NT2/D1 (cell line): ENCODE measurements around the gene ALB.

Experiments used
- DNase-seq: peaks from one replicate; pipeline ENCODE4 v3.0.0-alpha.2; 2011; ENCODE audit warnings: low read depth, low spot score
- H3K27me3 ChIP-seq: 2 replicates; pipeline ENCODE4 v1.6.0; 2011; ENCODE audit warnings: mild to moderate bottlenecking; ENCODE audit not compliant: insufficient read length, insufficient read depth
- H3K36me3 ChIP-seq: 2 replicates; pipeline ENCODE4 v1.6.1; 2011; ENCODE audit warnings: mild to moderate bottlenecking, low read length, mixed read lengths; ENCODE audit not compliant: insufficient read depth, insufficient read length
- H3K4me1 ChIP-seq: 2 replicates; pipeline ENCODE4 v1.5.1; 2011; ENCODE audit not compliant: insufficient read depth, insufficient read length
- H3K4me3 ChIP-seq: 2 replicates; pipeline ENCODE4 v1.5.1; 2011; ENCODE audit warnings: low read depth; ENCODE audit not compliant: insufficient read length
- H3K9ac ChIP-seq: 2 replicates; pipeline ENCODE4 v1.6.0; 2011; ENCODE audit warnings: low read depth; ENCODE audit not compliant: insufficient read length
- H3K9me3 ChIP-seq: 2 replicates; pipeline ENCODE4 v1.5.1; 2011; ENCODE audit warnings: mild to moderate bottlenecking, low read length; ENCODE audit not compliant: insufficient read depth
- SUZ12 ChIP-seq: IDR thresholded peaks from 2 replicates; pipeline ENCODE4 v1.6.1; 2011; ENCODE audit not compliant: insufficient read length, insufficient read depth; ENCODE audit errors: extremely low read depth
- YY1 ChIP-seq: IDR thresholded peaks from 2 replicates; pipeline ENCODE4 v1.6.1; 2011; ENCODE audit not compliant: insufficient read length, insufficient read depth
- ZNF274 ChIP-seq: IDR thresholded peaks from 2 replicates; pipeline ENCODE4 v1.6.1; 2011; ENCODE audit warnings: mild to moderate bottlenecking, low read depth, low read length

The ALB gene

GRCh38 chr4:73447671-73448070 lies 43.6 kb downstream of the ALB start:
- H3K36me3 ChIP-seq = no peaks in the 10 kb centered on the region
- no peaks in the 10 kb centered on the region for H3K4me1 ChIP-seq
- no peaks in the 10 kb centered on the region; the same call in 1 of the 2 replicates for H3K9me3 ChIP-seq
- DNase-seq = no peak
- H3K27me3 ChIP-seq = no peaks in the 10 kb centered on the region
- no peak overlapping the region for H3K4me3 ChIP-seq
- no peak overlapping the region for H3K9ac ChIP-seq
- TF ChIP-seq YY1 (no peak), ZNF274 (no peak), SUZ12 (no peak)

- H3K4me1 ChIP-seq = no peaks in the 10 kb centered on the region
- H3K9ac ChIP-seq = no peak overlapping the region
- no peaks in the 10 kb centered on the region for H3K27me3 ChIP-seq
- no peaks in the 10 kb centered on the region for H3K36me3 ChIP-seq
- no peak overlapping the region for H3K4me3 ChIP-seq
- H3K9me3 ChIP-seq = no peaks in the 10 kb centered on the region; the same call in 1 of the 2 replicates
- TF ChIP-seq SUZ12 (no peak), ZNF274 (no peak), YY1 (no peak)
- DNase-seq = no peak
Measured at GRCh38 chr4:73448448-73449203, 44.5 kb downstream of the ALB start.

- DNase-seq = no peak
- H3K36me3 ChIP-seq = no peaks in the 10 kb centered on the region
- no peaks in the 10 kb centered on the region; the same call in 1 of the 2 replicates for H3K9me3 ChIP-seq
- H3K9ac ChIP-seq = no peak overlapping the region
- H3K4me1 ChIP-seq = no peaks in the 10 kb centered on the region
- no peak for TF ChIP-seq ZNF274
- no peak for TF ChIP-seq YY1
- TF ChIP-seq SUZ12 = no peak
- no peak overlapping the region for H3K4me3 ChIP-seq
- H3K27me3 ChIP-seq = no peaks in the 10 kb centered on the region
Measured at GRCh38 chr4:73450398-73451004, 46.4 kb downstream of the ALB start.

GRCh38 chr4:73451404-73451803 lies 47.3 kb downstream of the ALB start:
- no peak for DNase-seq
- Histone ChIP-seq H3K27me3 (no peaks in the 10 kb centered on the region), H3K9me3 (no peaks in the 10 kb centered on the region; the same call in 1 of the 2 replicates), H3K9ac (no peak overlapping the region), H3K4me1 (no peaks in the 10 kb centered on the region), H3K4me3 (no peak overlapping the region), H3K36me3 (no peaks in the 10 kb centered on the region)
- TF ChIP-seq SUZ12 (no peak), ZNF274 (no peak), YY1 (no peak)

- TF ChIP-seq YY1 (no peak), ZNF274 (no peak), SUZ12 (no peak)
- H3K27me3 ChIP-seq = no peaks in the 10 kb centered on the region
- H3K4me3 ChIP-seq = no peak overlapping the region
- H3K9me3 ChIP-seq = no peaks in the 10 kb centered on the region; the same call in 1 of the 2 replicates
- no peak for DNase-seq
- no peaks in the 10 kb centered on the region for H3K36me3 ChIP-seq
- H3K4me1 ChIP-seq = no peaks in the 10 kb centered on the region
- H3K9ac ChIP-seq = no peak overlapping the region
Measured at GRCh38 chr4:73451981-73452747, 48.1 kb downstream of the ALB start.

GRCh38 chr4:73452953-73453700 lies 49.0 kb downstream of the ALB start:
- no peak for DNase-seq
- H3K27me3 ChIP-seq = no peaks in the 10 kb centered on the region
- TF ChIP-seq YY1 (no peak), SUZ12 (no peak), ZNF274 (no peak)
- no peaks in the 10 kb centered on the region for H3K4me1 ChIP-seq
- H3K9ac ChIP-seq = no peak overlapping the region
- H3K4me3 ChIP-seq = no peak overlapping the region
- H3K36me3 ChIP-seq = no peaks in the 10 kb centered on the region
- H3K9me3 ChIP-seq = no peaks in the 10 kb centered on the region; the same call in 1 of the 2 replicates

GRCh38 chr4:73453701-73454005 lies 49.6 kb downstream of the ALB start:
- Histone ChIP-seq H3K27me3 (no peaks in the 10 kb centered on the region), H3K4me1 (no peaks in the 10 kb centered on the region), H3K9ac (no peak overlapping the region), H3K4me3 (no peak overlapping the region), H3K9me3 (no peaks in the 10 kb centered on the region; the same call in 1 of the 2 replicates), H3K36me3 (no peaks in the 10 kb centered on the region)
- no peak for DNase-seq
- TF ChIP-seq ZNF274 = no peak
- TF ChIP-seq YY1 = no peak
- no peak for TF ChIP-seq SUZ12
